H1 (cell line): ENCODE results near the gene ADGRL3. TPM values are rescaled to one million over a fixed set of nuclear protein-coding genes. Genes with fewer than 3 reads are reported as not detected.

Source experiments
- CTCF ChIA-PET: fragments of 300-600 bp; sonication (Branson Sonifier 250); formaldehyde crosslinking; loops from one replicate; lab custom pipeline; 2021; ENCODE audit not compliant: partially characterized antibody; lab: Charles Lee
- POLR2A ChIA-PET: fragments of 300-600 bp; sonication (Branson Sonifier 250); formaldehyde crosslinking; loops from one replicate; lab custom pipeline; 2021; ENCODE audit warnings: inconsistent platforms; ENCODE audit not compliant: partially characterized antibody; lab: Charles Lee
- DNase-seq, 2 experiments: peaks; one replicate each; pipeline versions ENCODE4 v3.0.0 to v3.0.0-alpha.2; 2010 to 2022; ENCODE audit warnings: low spot score in 2 of 2, low read depth in 1 of 2, mixed read lengths in 1 of 2
- FAIRE-seq: peaks from 2 replicates; lab custom pipeline; 2011; peaks lifted over from hg19 to GRCh38; lab: Jason Lieb, UNC
- H2AFZ ChIP-seq: 2 replicates; pipeline ENCODE4 v1.8.1; 2012; ENCODE audit warnings: low read length, inconsistent platforms
- H2AK5ac ChIP-seq: 2 replicates; pipeline ENCODE4 v1.6.1; 2013; ENCODE audit warnings: low read depth, low read length
- H2BK120ac ChIP-seq: replicated peaks from 2 replicates; pipeline ENCODE3; 2013; ENCODE audit warnings: low read depth, low read length, inconsistent platforms
- H2BK12ac ChIP-seq: 2 replicates; pipeline ENCODE4 v1.6.1; 2013; ENCODE audit warnings: low read depth, low read length
- H2BK15ac ChIP-seq: 2 replicates; pipeline ENCODE4 v1.6.1; 2013; ENCODE audit warnings: low read length
- H2BK20ac ChIP-seq: 2 replicates; pipeline ENCODE4 v1.6.1; 2013; ENCODE audit warnings: low read length
- H2BK5ac ChIP-seq: 2 replicates; pipeline ENCODE4 v1.6.1; 2013; ENCODE audit warnings: low read depth, low read length
- H3K14ac ChIP-seq: 2 replicates; pipeline ENCODE4 v1.6.1; 2013; ENCODE audit warnings: inconsistent platforms; ENCODE audit not compliant: insufficient read length
- H3K18ac ChIP-seq: 2 replicates; pipeline ENCODE4 v1.6.1; 2013; ENCODE audit warnings: low read length; ENCODE audit errors: extremely low read depth
- H3K23ac ChIP-seq: 2 replicates; pipeline ENCODE4 v1.6.1; 2013; ENCODE audit warnings: inconsistent platforms; ENCODE audit not compliant: insufficient read length
- H3K23me2 ChIP-seq: 2 replicates; pipeline ENCODE4 v1.6.1; 2013; ENCODE audit warnings: low read depth, low read length
- H3K27ac ChIP-seq: 2 replicates; pipeline ENCODE4 v1.6.1; 2011; ENCODE audit warnings: low read depth, low read length, inconsistent platforms
- H3K27me3 ChIP-seq, 4 experiments: replicated peaks in 1 of 4; 1 replicate in 1 of 4; 2 replicates in 3 of 4; pipeline versions ENCODE4 v1.6.1 to v1.8.1; 2011 to 2013; ENCODE audit warnings: low read length in 3 of 4, mild to moderate bottlenecking in 3 of 4, inconsistent platforms in 2 of 4, mixed read lengths in 2 of 4, moderate library complexity in 1 of 4; ENCODE audit not compliant: control insufficient read depth in 3 of 4, insufficient read depth in 3 of 4; ENCODE audit errors: extremely low read depth in 1 of 4
- H3K36me3 ChIP-seq, 4 experiments: 2 replicates each; pipeline versions ENCODE4 v1.6.1 to v1.8.1; 2011 to 2013; ENCODE audit warnings: mild to moderate bottlenecking in 4 of 4, low read length in 3 of 4, moderate library complexity in 2 of 4, control low read depth in 1 of 4, inconsistent platforms in 1 of 4; ENCODE audit not compliant: insufficient read depth in 4 of 4, control insufficient read depth in 2 of 4
- H3K4ac ChIP-seq: replicated peaks from 2 replicates; pipeline ENCODE3; 2013; ENCODE audit warnings: low read length, low read depth, mixed read lengths, inconsistent platforms; ENCODE audit not compliant: insufficient read length
- H3K4me1 ChIP-seq, 4 experiments: replicated peaks in 1 of 4; 1 replicate in 1 of 4; 2 replicates in 3 of 4; pipeline versions ENCODE4 v1.6.1 to v1.8.1; 2011 to 2013; ENCODE audit warnings: low read length in 3 of 4, inconsistent platforms in 2 of 4, mixed read lengths in 1 of 4; ENCODE audit not compliant: insufficient read depth in 4 of 4, control insufficient read depth in 3 of 4
- H3K4me2 ChIP-seq, 2 experiments: 2 replicates each; pipeline versions ENCODE4 v1.6.1 to v1.8.1; 2011 to 2013; ENCODE audit warnings: low read depth in 2 of 2, low read length in 2 of 2, control low read depth in 1 of 2, inconsistent platforms in 1 of 2, mild to moderate bottlenecking in 1 of 2; ENCODE audit not compliant: insufficient read depth in 1 of 2
- H3K4me3 ChIP-seq, 4 experiments: fragments of 200-600, 300-600 bp in 1 of 4; sonication (generic), shearing (Covaris generic), sonication (Bioruptor Twin) in 1 of 4; 2 replicates each; pipeline versions ENCODE4 v1.5.1 to v1.8.1; 2011 to 2016; ENCODE audit warnings: low read length in 4 of 4, low read depth in 3 of 4, control low read depth in 2 of 4, inconsistent platforms in 2 of 4, mild to moderate bottlenecking in 2 of 4, mixed read lengths in 1 of 4, moderate library complexity in 1 of 4; ENCODE audit not compliant: insufficient read depth in 2 of 4; ENCODE audit errors: extremely low read depth in 1 of 4
- H3K56ac ChIP-seq: replicated peaks from 2 replicates; pipeline ENCODE3; 2013; ENCODE audit warnings: low read depth, mild to moderate bottlenecking, mixed read lengths, low read length, inconsistent platforms; ENCODE audit not compliant: insufficient read length
- H3K79me1 ChIP-seq: 2 replicates; pipeline ENCODE4 v1.6.1; 2013; ENCODE audit warnings: low read depth, low read length, control low read depth
- H3K79me2 ChIP-seq, 2 experiments: 2 replicates each; pipeline versions ENCODE4 v1.6.1 to v1.8.1; 2012 to 2013; ENCODE audit warnings: low read length in 2 of 2, mild to moderate bottlenecking in 2 of 2, inconsistent platforms in 1 of 2; ENCODE audit not compliant: insufficient read depth in 2 of 2, control insufficient read depth in 1 of 2
- H3K9ac ChIP-seq, 4 experiments: replicated peaks in 1 of 4; 1 replicate in 1 of 4; 2 replicates in 3 of 4; pipeline versions ENCODE4 v1.6.1 to v1.8.1; 2011 to 2013; ENCODE audit warnings: low read depth in 3 of 4, low read length in 3 of 4, control low read depth in 2 of 4, mild to moderate bottlenecking in 2 of 4, moderate library complexity in 2 of 4, inconsistent platforms in 1 of 4; ENCODE audit errors: extremely low read depth in 1 of 4
- H3K9me3 ChIP-seq, 2 experiments: 2 replicates each; pipeline versions ENCODE4 v1.6.1 to v1.8.1; 2012 to 2013; ENCODE audit warnings: mild to moderate bottlenecking in 2 of 2, moderate library complexity in 2 of 2, control low read depth in 1 of 2, inconsistent platforms in 1 of 2, low read depth in 1 of 2, low read length in 1 of 2, mixed read lengths in 1 of 2; ENCODE audit not compliant: insufficient read depth in 2 of 2
- H4K20me1 ChIP-seq, 2 experiments: replicated peaks in 1 of 2; 2 replicates each; pipeline versions ENCODE3 to v1.8.1; 2011 to 2013; ENCODE audit warnings: inconsistent platforms in 2 of 2, low read length in 2 of 2, mild to moderate bottlenecking in 1 of 2; ENCODE audit not compliant: insufficient read depth in 2 of 2, control insufficient read depth in 1 of 2
- H4K5ac ChIP-seq: 2 replicates; pipeline ENCODE4 v1.6.1; 2013; ENCODE audit warnings: low read length, low read depth, mixed read lengths, inconsistent platforms; ENCODE audit not compliant: insufficient read length
- H4K8ac ChIP-seq: 2 replicates; pipeline ENCODE4 v1.8.0; 2013; ENCODE audit warnings: mild to moderate bottlenecking, moderate library complexity, low read length, inconsistent platforms; ENCODE audit not compliant: insufficient read depth; ENCODE audit errors: extremely low read depth
- H4K91ac ChIP-seq: replicated peaks from 2 replicates; pipeline ENCODE3; 2013; ENCODE audit warnings: low read length, mixed read lengths, inconsistent platforms; ENCODE audit not compliant: insufficient read length
- JUN ChIP-seq: IDR thresholded peaks from 2 replicates; pipeline ENCODE4 v1.6.1; 2011; ENCODE audit warnings: low read depth, mild to moderate bottlenecking, improper control_type of control experiment, low read length
- KDM5A ChIP-seq: fragments of 200-600 bp; IDR thresholded peaks from 2 replicates; pipeline ENCODE4 v1.7.1; 2012; ENCODE audit warnings: mild to moderate bottlenecking, low read length, inconsistent platforms, mixed read lengths
- TBP ChIP-seq: IDR thresholded peaks from 2 replicates; pipeline ENCODE4 v1.6.1; 2011; ENCODE audit warnings: low read depth, low read length, improper control_type of control experiment
- WGBS, 2 experiments: shearing (Covaris generic) in 1 of 2; methylation state at CpG; one replicate each; pipeline versions ENCODE4 v1.1.6 to v1.1.7; 2013 to 2015; ENCODE audit warnings: low lambda C conversion rate in 2 of 2, mixed read lengths in 2 of 2, inconsistent platforms in 1 of 2, low coverage in 1 of 2, missing lambda C conversion rate in 1 of 2; ENCODE audit not compliant: insufficient replicate concordance in 2 of 2, insufficient coverage in 1 of 2, insufficient read length in 1 of 2; ENCODE audit errors: extremely low coverage in 1 of 2, missing lambda C conversion rate in 1 of 2; 5-methylcytosine and 5-hydroxymethylcytosine counted together
- polyA plus RNA-seq, 7 experiments: library from polyadenylated mRNA; depleted of rRNA in 3 of 7; stranded (reverse) in 5 of 7; unstranded in 2 of 7; fragments of >200 nt in 5 of 7; fragments of 200-250 nt in 2 of 7; gene quantifications; 1 replicate in 5 of 7; 2 replicates in 1 of 7; 4 replicates in 1 of 7; pipeline versions ENCODE4 v1.2.1 to v1.2.3, GENCODE V29; 2011 to 2013; ENCODE audit warnings: missing spikeins in 2 of 7, mixed read lengths in 2 of 7
- total RNA-seq: library from RNA; stranded (reverse); fragmentation: NEBNext Ultra II Directional; extraction: Animal tissue kit (Norgen Biotek cat#: 25700); gene quantifications from 2 replicates; pipeline ENCODE4 v1.2.1, GENCODE V29; 2021

ADGRL3 gene
- total and polyA plus RNA-seq, 2 of the 8 experiments (the other 6 are each of a cell fraction or from before 2014, with no cell fraction given): 6.6 to 13.0 TPM

GRCh38 chr4:62037571-62037970, 837.4 kb downstream of the ADGRL3 start:
- POLR2A ChIA-PET: no interaction called here
- Histone ChIP-seq H3K4ac (no peak overlapping the region), H2AK5ac (no peak overlapping the region), H3K36me3 (no peaks in the 10 kb centered on the region), H3K27ac (no peak overlapping the region), H3K56ac (no peak overlapping the region), H3K23me2 (no peaks in the 10 kb centered on the region), H3K4me1 (no peaks in the 10 kb centered on the region), H2AFZ (no peak overlapping the region), H3K4me2 (no peak overlapping the region), H4K20me1 (no peaks in the 10 kb centered on the region), H3K27me3 (peaks cover 0 to 1% (median 0%) of the 10 kb centered on the region in 4 experiments; a peak in 1 of 7 replicates), H2BK20ac (no peak overlapping the region), H3K9ac (no peak overlapping the region), H3K23ac (no peak overlapping the region), H2BK12ac (no peak overlapping the region), H2BK5ac (no peak overlapping the region), H3K18ac (no peak overlapping the region), H4K5ac (no peak overlapping the region), H2BK120ac (no peak overlapping the region), H3K4me3 (no peak overlapping the region), H3K79me2 (no peaks in the 10 kb centered on the region), H2BK15ac (no peak overlapping the region), H3K14ac (no peak overlapping the region), H3K9me3 (no peaks in the 10 kb centered on the region), H3K79me1 (no peaks in the 10 kb centered on the region), H4K8ac (no peak overlapping the region), H4K91ac (no peak overlapping the region)
- no peak for FAIRE-seq
- 89% methylated on average over 5 of the region's 5 CpGs; no CpG with 5 or more reads in 1 of the 2 experiments for WGBS, 2 experiments
- CTCF ChIA-PET: no interaction called here
- DNase-seq: no peak
- TF ChIP-seq TBP (no peak), KDM5A (no peak), JUN (no peak)
